ENCODE data around the gene CHD5.

Gene CHD5

DNA sequence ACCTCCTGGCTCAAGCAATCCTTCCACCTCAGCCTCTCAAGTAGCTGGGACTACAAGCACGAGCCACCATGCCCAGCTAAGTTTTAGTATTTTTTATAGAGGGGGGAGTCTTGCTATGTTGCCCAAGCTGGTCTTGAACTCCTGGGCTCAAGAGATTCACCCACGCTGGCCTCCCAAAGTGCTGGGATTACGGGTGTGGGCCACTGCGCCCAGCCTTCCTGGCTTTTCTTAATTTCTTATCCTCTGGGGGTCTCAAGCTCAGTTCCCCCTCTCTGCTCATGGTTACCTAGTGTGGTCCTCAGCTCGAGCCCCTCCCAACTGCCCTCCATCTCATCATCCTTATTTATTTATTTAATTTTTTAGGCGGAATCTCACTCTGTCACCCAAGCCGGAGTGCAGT is 22.1 kb upstream of the CHD5 start:
- in situ Hi-C loops (cut with MboI; ENCODE audit: low sequenced_read_pairs) = no loop called here

DNA sequence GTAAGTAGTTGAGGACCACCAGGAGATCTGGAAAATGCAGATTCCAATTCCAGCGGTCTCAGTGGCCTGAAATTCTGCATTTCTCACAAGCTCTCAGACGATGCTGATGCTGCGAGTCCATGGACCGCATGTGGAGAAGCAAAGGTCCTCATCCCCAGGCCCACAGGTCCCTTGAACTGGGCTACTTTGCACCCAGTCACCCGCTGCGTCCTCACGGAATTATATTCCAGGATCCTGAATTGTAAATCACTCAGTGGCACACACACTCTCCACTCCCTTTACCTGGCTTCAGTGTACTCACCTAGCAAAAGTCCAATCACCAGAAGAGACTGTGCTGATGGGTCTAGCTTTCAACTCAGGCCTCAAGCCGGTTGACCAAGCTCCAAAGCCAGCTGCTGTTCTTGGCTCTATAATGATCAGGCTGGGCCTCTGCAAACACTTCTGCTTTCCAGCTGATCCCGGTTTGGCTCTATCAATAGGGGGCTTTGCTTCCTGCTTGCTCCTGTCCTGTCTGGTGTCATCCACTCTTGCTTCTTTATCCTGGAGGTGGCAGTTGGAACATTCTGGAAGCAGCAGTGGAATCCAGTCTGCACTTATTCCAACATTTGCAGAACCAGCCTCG is 20.2 kb upstream of the CHD5 start:
- in situ Hi-C loops (cut with MboI; ENCODE audit: low sequenced_read_pairs) = no loop called here

DNA sequence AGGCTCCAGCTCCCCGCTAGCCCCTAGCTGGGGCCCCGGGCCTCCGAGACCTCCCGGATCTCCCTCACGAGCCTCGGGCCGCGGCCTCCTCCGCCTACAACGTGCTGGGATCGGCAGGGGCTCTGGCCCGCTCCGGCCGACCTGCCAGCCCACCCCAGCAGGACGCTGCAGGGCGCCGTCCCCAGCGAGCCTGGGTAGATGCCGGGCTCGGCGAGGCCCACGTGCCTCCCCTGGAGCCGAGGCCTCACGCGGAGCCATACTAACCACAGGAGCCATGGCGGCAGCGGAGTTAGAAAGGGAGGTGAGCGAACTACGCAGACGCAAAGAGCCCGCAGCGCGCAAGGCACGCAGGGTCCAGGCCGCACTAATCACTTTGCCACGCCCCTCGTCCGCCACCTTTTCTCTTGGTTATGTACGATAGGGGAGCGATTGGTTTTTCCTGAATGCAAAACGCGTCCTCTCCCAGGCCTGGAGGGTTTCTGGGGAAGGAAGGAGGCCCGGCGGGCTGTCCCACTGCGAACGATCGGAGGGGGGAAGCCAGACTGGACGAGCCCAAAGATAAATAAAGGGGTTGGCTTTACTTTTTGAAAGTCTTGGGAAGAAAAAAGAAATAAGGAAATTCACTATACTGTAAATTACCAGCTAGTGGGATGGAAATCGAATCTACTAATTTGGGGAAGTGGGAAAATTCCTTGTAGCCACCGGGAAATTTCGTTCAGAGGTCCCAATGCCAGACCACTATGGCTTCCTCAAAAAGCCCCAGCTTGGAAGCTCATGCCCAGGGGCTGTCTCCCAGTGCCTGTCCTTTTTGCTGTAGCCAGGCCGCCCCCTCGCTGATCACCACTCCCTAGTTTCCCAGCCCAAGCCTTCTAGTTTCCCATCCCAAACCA is 19.4 kb upstream of the CHD5 start, which contains the start of gene RPL22:
TSS of gene RPL22 (minus strand) at position 298 of the 890 bp plus-strand sequence. CDS start at position 276, 22 bp downstream.
- in situ Hi-C loops (cut with MboI; ENCODE audit: low sequenced_read_pairs) = no loop called here

DNA sequence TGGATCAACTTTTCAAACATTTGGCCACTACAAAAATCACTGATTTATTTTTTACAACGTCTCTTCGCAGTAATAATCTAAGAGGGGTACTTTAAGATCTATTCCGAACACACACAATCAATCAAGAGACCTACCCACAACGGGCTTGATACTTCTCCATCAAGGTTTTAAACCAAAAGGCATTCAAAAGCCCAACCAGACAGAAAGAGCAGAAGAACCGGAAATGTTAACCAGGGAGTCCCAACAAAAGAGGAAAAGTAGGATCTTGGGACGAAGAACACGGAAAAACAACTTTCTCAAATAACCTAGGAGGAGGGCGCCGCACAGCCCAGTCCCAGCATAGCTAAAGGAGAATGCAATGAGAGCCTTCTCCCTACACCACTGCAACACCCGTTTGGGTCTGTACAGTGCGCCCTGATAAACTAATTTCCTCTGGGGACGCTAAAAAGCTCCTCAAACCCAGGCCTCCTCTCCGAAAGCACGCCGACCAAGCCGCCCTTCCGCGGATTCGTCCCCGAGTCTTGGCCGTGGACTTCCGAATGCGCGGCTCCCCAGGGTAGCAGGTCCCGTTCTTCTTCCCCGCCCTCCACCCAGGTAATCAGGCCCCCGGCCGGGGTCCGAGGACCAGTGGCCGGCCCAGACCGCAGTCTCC is 18.7 kb upstream of the CHD5 start:
- in situ Hi-C loops (cut with MboI; ENCODE audit: low sequenced_read_pairs) = no loop called here

DNA sequence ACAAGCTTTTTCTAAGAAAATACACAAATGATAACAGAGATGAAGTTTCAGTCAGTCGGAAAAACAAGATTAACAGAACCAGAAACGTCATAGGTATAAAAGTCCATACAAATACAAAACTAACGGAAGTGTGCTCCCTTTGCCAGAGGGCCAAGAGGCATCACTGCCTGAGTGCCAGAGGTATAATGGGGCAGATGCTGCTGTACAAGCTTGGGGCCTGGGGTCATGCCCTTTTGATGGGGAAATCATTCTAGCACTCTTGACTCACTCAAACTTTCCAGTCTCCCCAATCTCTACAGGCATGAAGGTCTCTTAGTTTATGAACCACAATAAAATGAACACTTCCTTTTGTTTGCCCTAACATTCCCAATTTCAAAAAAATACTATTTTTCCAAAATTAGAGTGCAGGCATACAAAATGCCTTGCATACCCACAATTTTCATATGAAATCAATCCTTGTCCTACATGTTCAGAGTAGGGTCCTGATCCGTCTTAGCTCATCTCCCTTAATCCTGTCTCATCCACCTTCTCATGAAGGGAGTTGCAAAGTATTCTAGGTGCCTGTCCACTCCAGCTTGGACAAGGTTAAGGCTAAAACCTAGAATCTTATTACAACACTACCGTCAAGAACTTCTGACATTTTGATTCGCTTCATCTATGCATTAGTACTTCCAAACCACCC is 17.8 kb upstream of the CHD5 start:
- in situ Hi-C loops (cut with MboI; ENCODE audit: low sequenced_read_pairs) = no loop called here

DNA sequence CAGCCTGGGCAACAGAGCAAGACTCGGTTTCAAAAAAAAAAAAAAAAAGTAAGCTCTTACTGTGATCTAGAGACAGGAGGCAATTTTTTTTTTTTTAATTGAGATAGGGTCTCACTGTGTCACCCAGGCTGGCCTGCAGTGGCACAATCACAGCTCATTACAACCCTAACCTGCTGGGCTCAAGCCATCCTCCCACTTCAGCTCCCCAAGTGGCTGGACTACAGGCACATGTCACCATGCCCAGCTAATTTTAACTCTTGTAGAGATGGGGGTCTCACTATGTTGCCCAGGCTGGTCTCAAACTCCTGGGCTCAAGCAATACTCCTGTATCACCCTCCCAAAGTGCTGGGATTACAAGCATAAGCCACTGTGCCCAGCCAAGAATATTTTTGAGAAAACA is 11.8 kb upstream of the CHD5 start:
- in situ Hi-C loops (cut with MboI; ENCODE audit: low sequenced_read_pairs) = no loop called here

DNA sequence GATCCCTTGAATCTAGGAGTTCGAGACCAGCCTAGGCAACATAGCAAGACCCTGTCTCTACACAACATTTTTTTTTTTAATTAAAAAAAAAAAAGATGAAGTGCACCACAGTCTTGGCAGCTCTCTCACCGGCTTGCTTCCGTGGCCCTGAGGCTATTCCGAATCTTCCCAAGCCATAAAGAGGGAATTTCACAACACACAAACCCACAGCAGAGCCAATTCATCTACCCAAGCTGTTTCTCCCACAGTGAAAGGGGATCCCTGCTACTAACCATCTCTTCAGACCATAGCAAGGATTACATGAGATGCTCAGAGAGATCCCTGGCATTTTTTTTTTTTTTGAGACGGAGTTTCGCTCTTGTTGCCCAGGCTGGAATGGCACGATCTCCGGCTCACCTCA is 8.3 kb upstream of the CHD5 start:
- in situ Hi-C loops (cut with MboI; ENCODE audit: low sequenced_read_pairs) = no loop called here

DNA sequence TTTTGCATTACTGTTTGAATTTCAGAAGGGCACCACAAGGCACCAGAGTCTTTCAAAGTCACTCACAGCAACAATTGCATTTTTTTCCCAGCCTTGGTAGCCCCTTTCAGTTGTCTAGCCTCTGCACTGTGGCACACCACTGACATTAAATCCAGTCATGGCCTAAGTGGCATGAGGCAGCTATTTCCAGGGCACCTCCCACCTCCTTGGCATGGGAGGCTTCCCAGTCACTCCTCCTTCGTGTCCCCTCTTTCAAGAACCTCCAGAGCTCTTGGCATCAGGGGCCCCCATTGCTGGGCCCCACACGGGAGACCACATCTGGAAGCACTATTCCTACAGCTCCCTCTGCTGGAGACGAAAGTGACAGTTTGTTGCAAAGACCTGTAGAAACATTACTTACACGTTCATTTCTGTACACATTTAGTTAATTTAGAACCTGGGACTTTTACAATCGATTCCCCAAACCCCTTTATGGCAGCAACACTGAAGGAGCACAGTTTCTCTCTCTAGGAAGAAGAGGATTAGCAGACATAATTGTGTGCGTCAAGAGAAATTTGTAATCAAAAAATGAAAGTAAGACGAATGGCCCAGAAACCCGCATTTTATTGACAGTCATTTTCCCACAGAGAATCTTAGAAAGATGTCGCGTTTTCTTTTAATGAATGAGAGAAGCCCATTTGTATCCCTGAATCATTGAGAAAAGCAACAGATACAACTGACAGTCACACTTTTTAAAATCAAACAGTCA is 5.7 kb upstream of the CHD5 start:
- in situ Hi-C loops (cut with MboI; ENCODE audit: low sequenced_read_pairs) = no loop called here

DNA sequence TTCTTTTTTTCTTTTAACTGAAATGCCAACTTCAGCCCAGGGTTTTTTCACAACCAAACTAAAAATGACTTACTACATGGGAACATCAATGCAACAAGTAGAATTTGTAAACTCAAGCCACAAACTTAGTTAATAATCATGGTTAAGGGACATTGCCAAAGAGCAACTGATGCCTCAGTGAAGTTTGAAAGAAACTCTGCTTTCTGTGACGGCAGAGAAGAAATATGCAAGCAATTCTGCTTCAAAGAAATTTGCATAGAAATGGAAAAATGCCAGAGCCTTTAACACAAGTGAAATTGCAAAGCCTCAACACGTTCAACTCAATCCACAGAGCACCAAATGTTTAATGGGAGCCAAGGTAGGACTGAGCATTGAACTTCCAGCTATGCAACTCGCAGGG is 5.0 kb upstream of the CHD5 start:
- in situ Hi-C loops (cut with MboI; ENCODE audit: low sequenced_read_pairs) = no loop called here

DNA sequence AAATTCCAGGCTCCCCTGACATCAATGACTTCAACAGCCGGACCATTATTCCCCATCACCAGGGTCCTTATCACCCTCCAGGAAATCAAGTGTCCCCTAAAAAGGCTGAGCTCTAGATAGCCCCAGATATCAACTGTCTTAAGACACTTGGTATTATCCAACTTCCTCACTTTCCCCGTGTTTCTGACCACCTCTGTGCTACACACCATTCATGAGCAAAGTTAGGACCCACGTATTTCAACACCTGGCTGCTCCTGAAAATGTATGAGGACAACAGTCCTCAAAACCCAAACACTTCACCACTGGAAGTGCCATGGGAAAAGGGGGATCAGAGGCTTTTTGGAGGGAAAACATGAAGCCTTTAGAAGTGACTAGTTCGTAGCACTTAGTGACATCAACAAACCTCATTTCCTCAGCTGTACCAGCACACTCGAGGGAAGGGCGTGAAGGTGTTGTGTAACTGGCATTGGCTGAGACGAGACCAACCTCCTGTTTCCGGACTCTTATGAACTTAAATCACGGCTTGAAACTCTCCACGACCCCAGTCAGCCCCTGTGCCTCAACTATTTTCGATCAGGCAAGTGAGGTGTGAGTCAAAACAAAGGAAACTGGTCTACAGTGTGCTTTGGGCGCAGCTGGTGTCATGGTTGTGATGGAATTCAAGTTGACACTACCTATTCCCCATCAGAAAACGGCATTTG is 4.1 kb upstream of the CHD5 start:
- in situ Hi-C loops (cut with MboI; ENCODE audit: low sequenced_read_pairs) = no loop called here

DNA sequence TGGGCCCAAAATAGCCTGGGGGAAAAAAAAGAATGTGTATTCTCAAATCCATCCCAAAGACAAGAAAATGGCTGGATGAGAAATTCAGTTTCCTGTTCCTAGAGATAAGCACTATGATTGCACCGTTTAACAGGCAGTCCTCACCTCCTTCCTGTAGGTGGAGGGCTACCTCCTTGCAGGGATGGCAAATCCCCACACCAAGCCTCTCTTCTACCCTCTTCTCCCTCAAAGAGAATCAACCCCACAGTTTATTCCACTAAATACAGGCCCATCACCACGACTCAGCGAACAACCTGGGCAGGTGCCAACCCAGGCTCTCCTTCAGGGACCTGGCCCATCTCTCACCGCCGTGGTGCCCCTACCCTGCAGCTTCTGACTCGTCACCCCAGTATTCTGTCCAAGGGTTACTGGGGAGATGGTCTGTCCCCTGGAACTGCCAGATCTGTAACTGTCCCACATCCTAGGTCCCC is 3.4 kb upstream of the CHD5 start:
- in situ Hi-C loops (cut with MboI; ENCODE audit: low sequenced_read_pairs) = no loop called here

DNA sequence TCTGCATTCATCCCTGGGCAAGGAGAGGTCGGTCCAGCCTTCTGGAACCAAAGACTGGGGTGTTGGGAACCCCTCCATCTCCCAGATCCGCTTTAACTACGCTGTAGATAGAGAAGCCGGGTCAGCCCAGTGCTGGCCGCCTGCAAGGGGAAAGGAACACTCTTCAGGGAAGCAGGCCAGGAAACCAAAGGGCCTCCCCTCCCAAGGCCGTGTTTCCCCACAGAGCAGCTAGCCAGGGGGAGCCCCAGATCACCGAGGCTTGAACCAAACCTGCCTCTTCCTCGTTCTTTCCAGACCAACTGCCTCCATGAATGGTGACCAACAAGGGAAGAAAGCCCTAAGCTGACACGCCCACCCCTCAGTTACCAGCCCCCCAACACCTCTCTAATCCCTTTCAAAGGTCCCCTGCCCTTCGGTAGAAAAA is 1.2 kb upstream of the CHD5 start:
- in situ Hi-C loops (cut with MboI; ENCODE audit: low sequenced_read_pairs) = no loop called here

DNA sequence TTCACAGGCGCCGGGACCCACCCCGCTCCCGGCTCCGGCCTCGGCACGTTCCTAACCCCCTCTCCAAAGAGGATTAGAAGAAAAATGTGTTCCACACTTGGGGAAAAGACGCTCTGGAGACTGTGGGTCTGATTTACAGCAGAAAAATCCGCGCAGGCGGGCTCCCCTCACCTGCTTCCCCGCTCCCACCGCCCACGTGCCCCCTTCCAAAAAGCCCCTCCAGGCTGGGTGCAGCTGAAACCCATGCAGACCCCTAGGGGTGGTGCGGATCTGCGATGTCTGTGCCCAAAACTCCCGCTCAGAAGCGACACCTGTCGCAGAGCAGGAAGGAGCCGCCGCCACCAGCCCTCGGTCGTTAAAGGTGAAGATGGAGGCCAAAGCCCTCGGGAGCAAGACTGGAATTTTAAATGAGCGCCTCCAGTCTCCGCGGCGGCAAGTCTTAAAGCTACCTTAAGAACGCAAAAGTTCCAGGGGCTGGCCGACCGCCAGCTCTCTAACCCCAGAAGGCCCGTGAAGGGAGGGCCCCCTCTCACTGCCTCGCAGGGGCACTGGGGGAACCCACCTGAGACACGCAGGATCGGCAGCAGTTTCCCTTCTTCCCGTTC is 688 bp upstream of the CHD5 start:
- in situ Hi-C loops (cut with MboI; ENCODE audit: low sequenced_read_pairs) = no loop called here

DNA sequence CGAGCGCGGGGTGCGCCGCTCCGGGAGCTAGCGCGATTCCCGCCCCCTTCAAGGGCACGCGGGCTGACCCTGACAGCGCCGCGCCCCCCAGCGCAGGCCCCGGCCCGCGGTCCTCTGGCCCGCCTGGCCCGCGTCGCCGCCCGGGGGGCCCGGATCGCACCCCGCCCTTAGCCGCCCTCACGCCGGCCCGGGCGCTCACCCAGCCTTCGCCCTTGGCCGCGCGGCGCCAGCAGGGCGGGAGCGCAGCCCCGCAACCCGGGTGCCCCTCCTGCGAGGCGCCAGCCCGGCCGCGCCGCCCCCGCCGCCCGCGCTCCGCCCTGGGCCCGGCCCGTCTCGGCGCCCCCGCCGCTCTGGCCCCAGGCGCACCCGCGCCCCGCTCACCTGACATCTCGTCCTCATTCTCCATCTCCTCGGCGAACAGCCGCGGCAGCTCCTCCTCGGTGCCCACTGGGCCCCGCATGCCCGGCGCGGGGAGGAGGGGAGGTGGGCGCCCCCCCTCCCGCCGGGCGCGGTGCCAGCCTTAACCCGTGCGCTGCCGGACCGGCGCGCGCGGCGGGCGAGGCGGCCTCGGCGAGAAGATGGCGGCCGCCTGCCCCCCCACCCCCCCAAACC is 451 bp downstream of the CHD5 start:
- in situ Hi-C loops (cut with MboI; ENCODE audit: low sequenced_read_pairs) = no loop called here

DNA sequence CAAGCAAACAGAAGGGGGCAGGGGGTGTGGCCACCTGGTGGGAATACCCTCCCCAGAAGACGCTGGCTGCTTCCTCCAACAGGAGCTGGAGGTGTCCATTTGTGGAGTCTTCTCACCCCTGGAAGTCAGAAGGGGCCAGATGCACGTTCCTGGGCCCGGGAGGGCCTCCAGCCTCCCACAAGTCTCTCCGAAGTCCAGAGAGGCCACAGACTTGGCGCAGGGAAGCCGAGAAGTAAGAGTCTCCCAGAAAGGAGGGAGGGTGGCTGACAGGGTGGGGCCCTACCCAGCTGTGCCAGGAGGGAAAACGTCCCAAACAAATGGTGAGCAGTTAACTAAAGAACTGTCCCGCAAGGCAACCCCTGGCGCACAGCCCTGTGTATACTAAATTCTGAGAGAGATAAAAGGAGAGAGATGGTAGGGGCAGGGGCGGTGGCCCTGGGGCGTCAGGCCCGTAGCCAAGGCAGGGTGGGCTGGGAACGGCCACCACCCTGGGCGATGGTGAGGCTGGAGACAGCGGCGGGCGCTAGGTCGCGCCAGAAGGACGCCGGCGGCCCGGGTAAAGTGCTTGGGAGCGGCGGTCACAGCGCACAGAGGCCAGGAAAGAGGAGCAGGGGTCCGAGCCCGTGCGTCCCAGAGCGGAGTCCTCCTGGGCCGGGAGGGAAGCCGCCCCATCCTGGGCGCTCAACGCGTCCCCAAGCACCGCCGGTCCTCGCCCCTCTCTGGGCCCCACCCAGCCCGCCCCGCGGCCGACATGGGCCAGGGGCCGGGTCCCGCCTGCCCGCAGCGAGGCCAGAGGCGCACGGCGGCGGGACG is 1.2 kb downstream of the CHD5 start:
- in situ Hi-C loops (cut with MboI; ENCODE audit: low sequenced_read_pairs) = no loop called here

DNA sequence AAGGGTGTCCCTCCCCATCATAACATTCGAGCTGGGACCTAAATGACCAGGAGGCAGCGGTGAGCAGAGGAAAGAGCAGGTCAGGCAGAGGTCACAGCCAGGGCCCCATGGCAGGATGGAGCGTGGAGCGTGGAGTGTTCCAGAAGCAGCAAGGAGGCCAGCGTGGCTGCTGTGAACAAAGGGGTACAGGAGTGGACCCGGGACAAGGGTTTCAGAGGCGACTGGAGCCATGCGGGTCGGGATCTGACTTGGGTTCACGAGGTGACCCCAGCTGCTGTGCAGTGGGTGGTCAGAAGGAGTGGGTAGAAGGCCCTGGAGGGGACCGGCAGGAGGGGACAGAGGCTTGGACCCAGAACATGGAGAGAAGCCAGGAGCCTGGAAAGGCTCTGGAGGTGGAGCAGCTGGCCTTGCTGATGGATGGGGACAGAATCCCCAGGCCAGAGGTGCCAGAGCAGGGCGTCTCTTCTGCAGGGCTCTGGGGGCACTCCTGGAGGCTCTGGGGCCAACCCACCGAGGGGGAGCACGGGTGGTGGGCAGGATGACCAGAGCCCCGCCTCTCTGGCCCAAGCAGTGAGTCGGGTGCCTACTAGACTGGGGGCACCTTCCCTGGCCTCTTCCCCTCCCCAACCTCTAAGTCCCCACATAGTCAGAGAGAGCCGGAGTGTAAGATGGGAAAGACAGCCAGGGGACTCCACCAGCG is 2.3 kb downstream of the CHD5 start:
- in situ Hi-C loops (cut with MboI; ENCODE audit: low sequenced_read_pairs) = no loop called here

DNA sequence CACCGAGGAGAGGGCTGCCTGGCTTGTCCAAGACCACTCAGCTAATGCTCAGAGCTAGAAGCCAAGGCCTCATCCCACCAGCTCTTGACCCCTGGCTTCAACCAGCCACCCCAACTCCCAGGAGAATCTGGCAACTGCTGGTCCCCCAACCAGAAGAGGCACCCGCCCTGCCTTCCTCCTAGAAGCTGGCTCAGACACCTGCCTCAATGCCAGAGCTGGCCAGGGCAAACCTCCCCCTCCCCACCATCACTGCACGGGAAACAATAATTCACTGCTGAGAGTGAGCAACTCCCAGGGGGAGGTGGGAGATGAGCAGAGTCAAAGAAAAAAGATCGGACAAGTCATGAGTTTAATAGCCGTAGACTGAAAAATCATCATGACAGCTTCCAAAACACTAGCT is 3.3 kb downstream of the CHD5 start:
- in situ Hi-C loops (cut with MboI; ENCODE audit: low sequenced_read_pairs) = no loop called here

DNA sequence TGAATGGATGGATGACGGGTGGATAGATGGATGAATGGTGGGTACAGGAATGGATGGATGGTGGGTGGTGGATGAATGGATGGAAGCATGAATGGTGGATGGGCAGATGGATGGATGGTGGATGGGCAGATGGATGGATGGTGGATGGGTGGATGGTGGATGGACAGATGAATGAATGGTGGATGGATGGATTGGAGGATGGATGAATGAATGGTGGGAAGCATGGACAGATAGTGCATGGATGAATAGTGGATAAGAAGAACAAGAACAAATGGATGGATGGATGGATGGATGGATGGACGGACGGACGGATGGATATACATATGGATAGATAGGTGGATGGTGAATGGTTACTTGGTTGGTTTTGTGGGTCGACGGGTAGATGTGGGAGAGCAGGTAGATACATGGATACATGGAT is 4.7 kb downstream of the CHD5 start:
- in situ Hi-C loops (cut with MboI; ENCODE audit: low sequenced_read_pairs) = no loop called here
